Gastroesophageal sphincter (tissue), 3 donors: Measurements from ENCODE around the gene CHFR.

Source experiments
- EP300 ChIP-seq: sonication (generic); formaldehyde crosslinking; IDR thresholded peaks from one replicate; pipeline ENCODE4 v1.6.1; 2017; ENCODE audit warnings: antibody characterized with exemption, mild to moderate bottlenecking
- POLR2A ChIP-seq, 2 donors: fragments of 450-650 bp; IDR thresholded peaks; one replicate each; pipeline ENCODE4 v1.6.1; 2017; ENCODE audit warnings: antibody characterized with exemption in 2 of 2, mild to moderate bottlenecking in 2 of 2, moderate library complexity in 1 of 2
- TF ChIP-seq, protein P1 (sequence below), 4 experiments: fragments of 200-600 bp in 2 of 4; fragments of 450-650 bp in 2 of 4; sonication (generic) in 1 of 4; IDR thresholded peaks; one replicate each; pipeline ENCODE4 v1.5.1; 2017 to 2019; ENCODE audit warnings: antibody characterized with exemption in 4 of 4, mild to moderate bottlenecking in 2 of 4, moderate library complexity in 2 of 4

DNA sequence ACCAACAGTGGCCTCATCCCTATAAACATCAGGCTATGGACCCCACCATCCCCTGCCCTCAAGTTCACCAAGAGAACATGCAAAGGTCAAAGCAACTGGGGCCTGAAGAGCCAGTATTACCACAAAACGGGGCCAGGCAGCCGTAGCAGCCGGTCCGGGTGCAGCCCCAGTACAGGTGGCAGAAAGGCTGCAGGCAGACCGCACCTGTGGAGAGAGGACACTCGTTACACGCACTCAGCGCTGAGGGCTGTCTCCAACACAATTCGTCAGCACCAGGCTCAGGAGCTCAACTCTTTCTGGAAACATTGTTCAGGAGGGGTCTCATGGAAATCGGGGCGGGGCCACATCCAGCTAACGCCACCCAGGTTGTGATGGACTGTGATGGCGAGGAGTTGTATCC is 38.9 kb downstream of the CHFR start:
- TF ChIP-seq, protein P1, sequence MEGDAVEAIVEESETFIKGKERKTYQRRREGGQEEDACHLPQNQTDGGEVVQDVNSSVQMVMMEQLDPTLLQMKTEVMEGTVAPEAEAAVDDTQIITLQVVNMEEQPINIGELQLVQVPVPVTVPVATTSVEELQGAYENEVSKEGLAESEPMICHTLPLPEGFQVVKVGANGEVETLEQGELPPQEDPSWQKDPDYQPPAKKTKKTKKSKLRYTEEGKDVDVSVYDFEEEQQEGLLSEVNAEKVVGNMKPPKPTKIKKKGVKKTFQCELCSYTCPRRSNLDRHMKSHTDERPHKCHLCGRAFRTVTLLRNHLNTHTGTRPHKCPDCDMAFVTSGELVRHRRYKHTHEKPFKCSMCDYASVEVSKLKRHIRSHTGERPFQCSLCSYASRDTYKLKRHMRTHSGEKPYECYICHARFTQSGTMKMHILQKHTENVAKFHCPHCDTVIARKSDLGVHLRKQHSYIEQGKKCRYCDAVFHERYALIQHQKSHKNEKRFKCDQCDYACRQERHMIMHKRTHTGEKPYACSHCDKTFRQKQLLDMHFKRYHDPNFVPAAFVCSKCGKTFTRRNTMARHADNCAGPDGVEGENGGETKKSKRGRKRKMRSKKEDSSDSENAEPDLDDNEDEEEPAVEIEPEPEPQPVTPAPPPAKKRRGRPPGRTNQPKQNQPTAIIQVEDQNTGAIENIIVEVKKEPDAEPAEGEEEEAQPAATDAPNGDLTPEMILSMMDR (IDR thresholded peaks at IDR 0.05): no peak
- TF ChIP-seq POLR2A (IDR thresholded peaks at IDR 0.05): no peak
- no peak for TF ChIP-seq EP300
